ENCODE measurements around the gene MMP11.
"Not testable (repeated sequence)": the region's sequence is repeated elsewhere in the genome, so short reads cannot be mapped to it uniquely, and the experiment has no call there.

The MMP11 gene

GRCh38 chr22:23772649-23773473 is at the start of gene MMP11:
Gene MMP11 (plus strand): TSS chr22:23772849. CDS start chr22:23772871, 22 bp downstream.
- DNase-seq, result peak; percentile 66 to 68

- DNase-seq, result not testable (repeated sequence)
Observed at GRCh38 chr22:23728108-23728507, 44.5 kb upstream of the MMP11 start.

- DNase-seq, result no peak
Observed at GRCh38 chr22:23737696-23738095, 35.0 kb upstream of the MMP11 start.

GRCh38 chr22:23742505-23743264 is 30.0 kb upstream of the MMP11 start:
- no peak for DNase-seq

- no peak for DNase-seq
Observed at GRCh38 chr22:23743303-23743705, 29.3 kb upstream of the MMP11 start.

GRCh38 chr22:23744001-23744400 is 28.6 kb upstream of the MMP11 start:
- DNase-seq, result no peak

- no peak for DNase-seq
Observed at GRCh38 chr22:23744485-23744884, 28.2 kb upstream of the MMP11 start.

- DNase-seq, result no peak
Observed at GRCh38 chr22:23745791-23746190, 26.9 kb upstream of the MMP11 start.

- DNase-seq, result no peak
Observed at GRCh38 chr22:23749841-23750301, 22.8 kb upstream of the MMP11 start.

GRCh38 chr22:23750367-23750713 is 22.3 kb upstream of the MMP11 start:
- no peak for DNase-seq

- peak; percentile 82 to 85 for DNase-seq
Observed at GRCh38 chr22:23750714-23751440, 21.8 kb upstream of the MMP11 start, which contains the start of gene ZNF70. Gene ZNF70 (minus strand): TSS chr22:23751112. CDS start chr22:23745140, 5,972 bp downstream.

- DNase-seq, result no peak
Observed at GRCh38 chr22:23751441-23751996, 21.1 kb upstream of the MMP11 start.

GRCh38 chr22:23752090-23752691 is 20.5 kb upstream of the MMP11 start:
- no peak for DNase-seq

GRCh38 chr22:23752750-23753149 is 19.9 kb upstream of the MMP11 start:
- DNase-seq, result no peak

- DNase-seq, result no peak
Observed at GRCh38 chr22:23753385-23753784, 19.3 kb upstream of the MMP11 start.

GRCh38 chr22:23754220-23754919 is 18.3 kb upstream of the MMP11 start, which contains the start of gene VPREB3:
Gene VPREB3 (minus strand): TSS chr22:23754425. CDS start chr22:23754363, 62 bp downstream.
- no peak for DNase-seq

- no peak for DNase-seq
Observed at GRCh38 chr22:23754980-23755636, 17.5 kb upstream of the MMP11 start.

GRCh38 chr22:23755711-23756110 is 16.9 kb upstream of the MMP11 start:
- DNase-seq, result no peak

GRCh38 chr22:23756891-23757290 is 15.8 kb upstream of the MMP11 start:
- no peak for DNase-seq

GRCh38 chr22:23759566-23759965 is 13.1 kb upstream of the MMP11 start:
- DNase-seq, result no peak

- no peak for DNase-seq
Observed at GRCh38 chr22:23760056-23760455, 12.6 kb upstream of the MMP11 start.
